CD4-positive, alpha-beta T cell treated with Interleukin-2 at 100 ng/mL for 4 hours (primary cell): ENCODE results near the gene SLC50A1.

Experiments used
- DNase-seq: peaks from one replicate; pipeline ENCODE4 v3.0.0-alpha.2; 2020; ENCODE audit warnings: low spot score

SLC50A1 gene, protein sequence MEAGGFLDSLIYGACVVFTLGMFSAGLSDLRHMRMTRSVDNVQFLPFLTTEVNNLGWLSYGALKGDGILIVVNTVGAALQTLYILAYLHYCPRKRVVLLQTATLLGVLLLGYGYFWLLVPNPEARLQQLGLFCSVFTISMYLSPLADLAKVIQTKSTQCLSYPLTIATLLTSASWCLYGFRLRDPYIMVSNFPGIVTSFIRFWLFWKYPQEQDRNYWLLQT

DNA sequence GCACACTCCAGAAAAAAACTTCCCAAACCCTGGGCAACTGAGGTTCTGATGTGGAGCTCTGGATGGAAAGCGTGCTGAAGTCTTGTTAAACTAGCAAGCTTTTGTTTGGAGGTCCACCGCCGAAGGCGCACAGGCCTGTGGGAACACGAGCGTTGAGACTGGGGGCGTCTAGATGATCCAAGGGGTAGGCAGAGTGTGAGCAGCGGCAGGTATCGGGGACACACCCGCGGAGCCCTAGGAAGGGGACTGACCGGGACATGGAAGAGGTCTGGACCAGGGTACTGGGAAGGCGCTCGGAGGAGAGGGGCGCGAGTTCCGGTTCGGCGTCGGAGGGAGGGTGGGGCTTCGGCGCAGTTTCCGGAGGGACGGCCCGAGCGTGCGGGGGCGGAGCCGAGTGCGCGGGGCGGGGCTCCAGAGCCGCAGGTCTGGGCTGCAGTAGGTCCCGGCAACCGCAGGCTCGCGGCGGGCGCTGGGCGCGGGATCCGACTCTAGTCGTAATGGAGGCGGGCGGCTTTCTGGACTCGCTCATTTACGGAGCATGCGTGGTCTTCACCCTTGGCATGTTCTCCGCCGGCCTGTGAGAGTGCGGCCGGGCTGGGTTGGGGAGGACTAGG, at the start of gene SLC50A1:
Gene SLC50A1 (plus strand): TSS at position 438 of the 614 bp plus-strand sequence. CDS start 60 bp downstream, at position 498.
- peak; percentile 89 for DNase-seq

DNA sequence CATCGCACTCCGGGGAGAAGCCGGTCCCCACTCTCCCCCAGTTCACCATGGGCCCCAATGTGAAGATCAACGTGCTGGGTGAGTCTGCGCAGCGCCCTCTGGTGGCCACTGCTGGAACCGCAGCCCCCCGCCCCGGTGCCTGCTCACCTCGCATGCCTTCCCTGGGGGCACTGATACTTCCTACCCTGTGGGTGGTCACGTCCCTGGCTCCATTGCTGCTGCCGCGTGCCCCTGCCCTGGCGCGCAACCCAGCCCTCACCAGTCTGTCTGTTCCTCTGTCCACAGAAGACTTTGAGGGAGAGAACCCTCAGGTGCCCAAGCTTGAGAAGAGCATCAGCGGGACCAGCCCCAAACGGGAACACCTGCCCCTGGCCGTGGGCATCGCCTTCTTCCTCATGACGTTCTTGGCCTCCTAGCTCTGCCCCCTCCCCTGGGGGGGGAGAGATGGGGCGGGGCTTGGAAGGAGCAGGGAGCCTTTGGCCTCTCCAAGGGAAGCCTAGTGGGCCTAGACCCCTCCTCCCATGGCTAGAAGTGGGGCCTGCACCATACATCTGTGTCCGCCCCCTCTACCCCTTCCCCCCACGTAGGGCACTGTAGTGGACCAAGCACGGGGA, 49.4 kb upstream of the SLC50A1 start:
- peak; percentile 77 for DNase-seq

DNA sequence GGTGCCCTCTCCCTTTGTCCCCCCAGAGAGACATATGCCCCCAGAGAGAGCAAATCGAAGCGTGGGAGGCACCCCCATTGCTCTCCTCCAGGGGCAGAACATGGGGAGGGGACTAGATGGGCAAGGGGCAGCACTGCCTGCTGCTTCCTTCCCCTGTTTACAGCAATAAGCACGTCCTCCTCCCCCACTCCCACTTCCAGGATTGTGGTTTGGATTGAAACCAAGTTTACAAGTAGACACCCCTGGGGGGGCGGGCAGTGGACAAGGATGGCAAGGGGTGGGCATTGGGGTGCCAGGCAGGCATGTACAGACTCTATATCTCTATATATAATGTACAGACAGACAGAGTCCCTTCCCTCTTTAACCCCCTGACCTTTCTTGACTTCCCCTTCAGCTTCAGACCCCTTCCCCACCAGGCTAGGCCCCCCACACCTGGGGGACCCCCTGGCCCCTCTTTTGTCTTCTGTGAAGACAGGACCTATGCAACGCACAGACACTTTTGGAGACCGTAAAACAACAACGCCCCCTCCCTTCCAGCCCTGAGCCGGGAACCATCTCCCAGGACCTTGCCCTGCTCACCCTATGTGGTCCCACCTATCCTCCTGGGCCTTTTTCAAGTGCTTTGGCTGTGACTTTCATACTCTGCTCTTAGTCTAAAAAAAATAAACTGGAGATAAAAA, 48.7 kb upstream of the SLC50A1 start:
- no peak for DNase-seq

DNA sequence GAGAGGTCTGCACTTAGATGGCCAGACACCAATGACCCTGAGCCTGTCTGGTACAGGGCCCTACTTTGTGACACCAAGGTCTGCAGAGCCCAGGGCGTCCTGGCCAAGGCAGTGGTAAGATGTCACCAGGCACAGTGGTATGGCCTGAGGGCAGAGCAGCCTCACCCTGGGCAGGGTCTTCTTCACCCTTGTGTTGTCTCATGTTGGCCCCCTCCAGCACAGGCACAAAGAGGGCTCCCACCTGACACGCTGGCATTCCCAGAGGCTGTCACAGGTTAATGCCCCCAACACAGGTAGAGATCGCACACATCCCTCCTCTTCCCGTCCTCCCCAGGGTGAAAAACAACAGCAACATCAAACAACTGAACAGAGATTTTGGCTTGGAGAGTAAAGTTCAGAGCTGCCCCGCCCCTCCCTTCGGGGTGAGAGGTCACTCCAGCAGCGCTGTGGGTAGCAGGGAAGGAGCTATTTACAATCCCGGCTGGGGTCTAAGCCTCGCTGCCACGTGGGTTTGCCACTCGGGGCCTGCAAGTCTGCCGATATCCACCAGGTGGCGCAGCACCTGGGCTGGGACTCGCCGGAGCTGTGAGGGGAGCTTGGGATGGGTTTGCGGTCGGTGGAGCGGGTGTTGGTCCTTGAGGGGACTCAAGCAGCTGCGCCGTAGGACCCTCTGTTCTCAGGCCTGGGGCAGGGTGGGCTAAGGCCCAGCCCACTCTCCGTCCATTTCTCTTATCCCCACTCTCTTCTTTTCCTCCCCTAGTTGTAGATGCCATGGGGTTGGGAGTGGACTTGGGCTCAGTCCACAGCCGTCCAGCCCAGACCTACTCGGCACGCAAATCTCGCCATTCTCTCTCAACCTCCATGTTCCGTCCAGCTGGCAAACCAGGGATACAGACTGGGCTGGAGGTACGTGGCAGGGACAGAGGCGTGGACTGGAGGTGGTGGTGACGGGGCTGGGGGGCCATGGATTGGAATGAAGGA, 44.3 kb upstream of the SLC50A1 start:
- peak; percentile 83 for DNase-seq

DNA sequence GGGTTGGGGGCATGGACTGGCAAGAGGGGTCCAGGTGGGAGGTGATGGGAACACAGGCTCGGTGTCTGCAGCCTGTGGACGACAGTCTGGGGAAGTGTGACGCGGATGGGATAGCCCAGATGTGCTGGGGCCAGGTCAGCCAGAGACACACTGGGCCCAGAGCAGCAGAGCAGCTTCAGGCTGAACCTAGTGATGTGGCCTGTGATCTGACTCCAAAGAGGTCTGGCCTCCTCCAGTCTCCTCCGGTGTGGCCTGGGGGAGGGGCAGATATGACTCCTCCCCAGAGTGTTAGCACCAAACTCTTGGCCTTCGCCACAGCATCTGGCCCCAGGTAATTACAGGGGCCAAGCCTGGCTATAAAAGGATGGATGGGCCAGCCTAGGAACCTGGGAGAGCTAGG, 43.5 kb upstream of the SLC50A1 start:
- DNase-seq: no peak

DNA sequence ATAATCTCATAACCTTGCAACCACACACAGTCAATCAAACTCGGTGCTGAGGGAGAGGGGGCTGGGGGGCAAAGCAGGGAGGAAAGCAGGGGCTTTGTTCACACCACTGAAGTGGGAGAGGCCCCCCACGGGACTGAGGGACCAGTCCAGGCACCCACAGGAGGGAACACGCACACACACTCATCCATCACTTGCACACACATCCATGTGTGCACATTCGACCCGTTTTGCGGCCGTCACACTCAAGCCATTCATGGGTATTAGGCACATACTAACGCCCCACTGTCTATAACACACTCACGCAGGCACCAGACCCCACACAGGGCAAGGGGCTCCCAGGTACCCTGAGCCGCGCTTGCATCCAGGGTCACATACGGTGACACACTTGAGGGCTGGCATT, 43.0 kb upstream of the SLC50A1 start:
- no peak for DNase-seq

DNA sequence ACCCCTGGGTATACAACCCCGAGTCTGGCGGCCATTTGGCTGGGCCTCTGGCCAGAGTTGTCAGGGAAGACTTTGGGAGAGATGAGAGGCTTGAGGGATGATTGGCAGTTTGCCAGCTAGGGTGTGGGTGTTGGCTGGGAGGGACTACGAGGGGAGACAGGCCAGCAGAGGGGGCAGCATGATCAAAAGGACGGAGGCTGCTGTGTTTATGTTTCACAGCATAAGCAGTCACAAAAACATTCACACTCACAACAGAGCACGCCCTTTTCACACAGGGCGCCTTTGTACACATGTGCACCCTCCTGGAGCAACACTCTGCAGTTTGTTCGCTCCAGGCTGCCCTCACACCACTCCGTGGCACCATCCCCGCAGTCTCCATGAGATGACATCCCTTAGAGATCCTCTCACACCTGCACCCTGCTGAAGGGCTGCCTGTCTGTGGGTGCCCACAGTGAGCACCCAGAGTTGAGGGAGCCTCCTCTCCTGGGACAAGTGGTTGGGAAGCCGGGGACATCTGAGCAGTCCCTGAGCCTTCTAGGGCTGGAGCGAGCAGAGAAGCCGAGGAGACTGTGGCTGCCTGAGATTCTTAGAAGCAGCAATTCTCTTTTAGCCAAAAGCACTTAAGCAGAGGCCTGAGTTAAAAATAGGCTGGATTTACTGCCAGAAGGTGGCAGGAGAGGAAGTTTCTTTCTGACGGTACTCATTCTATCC, 41.6 kb upstream of the SLC50A1 start:
- peak; percentile 29 for DNase-seq

DNA sequence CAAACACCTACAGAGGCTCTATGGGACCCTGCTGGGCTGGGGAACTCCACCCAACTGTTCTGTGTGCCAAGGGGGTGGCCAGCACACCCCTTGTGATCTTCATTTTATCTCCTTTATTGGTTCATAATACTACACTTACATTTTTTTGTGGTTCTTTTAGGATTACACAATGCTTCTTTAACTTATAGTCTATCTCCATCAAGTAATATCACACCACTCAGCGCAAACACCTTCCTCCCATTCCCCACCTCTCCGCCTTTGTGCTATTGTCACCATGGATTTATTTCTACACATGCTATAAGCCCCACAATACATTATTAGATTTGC, 41.1 kb upstream of the SLC50A1 start:
- DNase-seq: no peak

DNA sequence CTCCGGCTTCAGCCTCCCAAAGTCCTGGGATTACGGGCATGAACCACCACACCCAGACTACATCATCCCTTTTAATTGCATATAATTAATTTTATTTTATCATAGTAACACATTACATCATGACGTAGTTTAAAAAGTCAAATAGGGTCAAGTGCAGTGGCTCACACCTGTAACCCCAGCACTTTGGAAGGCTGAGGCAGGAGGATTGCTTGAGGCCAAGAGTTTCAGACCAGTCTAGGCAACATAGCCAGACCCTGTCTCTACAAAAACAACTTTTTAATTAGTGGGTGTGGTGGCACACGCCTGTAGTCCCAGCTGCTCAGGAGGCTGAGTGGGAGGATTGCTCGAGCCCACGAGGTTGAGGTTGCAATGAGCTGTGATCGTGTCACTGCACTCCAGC, 36.3 kb upstream of the SLC50A1 start:
- DNase-seq: no peak

DNA sequence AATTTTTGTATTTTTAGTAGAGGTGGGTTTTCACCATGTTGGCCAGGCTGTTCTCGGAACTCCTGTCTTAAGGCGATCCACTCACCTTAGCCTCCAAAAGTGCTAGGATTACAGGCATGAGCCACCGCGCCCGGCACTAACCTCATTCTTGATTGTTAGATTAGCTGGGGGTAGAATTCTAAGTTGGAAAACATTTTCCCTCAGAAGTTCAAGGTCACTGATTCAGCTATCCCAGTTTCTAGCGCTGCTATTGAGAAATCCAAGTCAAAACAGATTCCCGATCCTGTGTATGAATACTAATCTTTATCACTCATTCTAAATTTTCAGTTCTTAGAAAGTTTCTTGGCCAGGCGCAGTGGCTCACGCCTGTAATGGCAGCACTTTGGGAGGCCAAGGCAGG, 32.3 kb upstream of the SLC50A1 start:
- DNase-seq: no peak

DNA sequence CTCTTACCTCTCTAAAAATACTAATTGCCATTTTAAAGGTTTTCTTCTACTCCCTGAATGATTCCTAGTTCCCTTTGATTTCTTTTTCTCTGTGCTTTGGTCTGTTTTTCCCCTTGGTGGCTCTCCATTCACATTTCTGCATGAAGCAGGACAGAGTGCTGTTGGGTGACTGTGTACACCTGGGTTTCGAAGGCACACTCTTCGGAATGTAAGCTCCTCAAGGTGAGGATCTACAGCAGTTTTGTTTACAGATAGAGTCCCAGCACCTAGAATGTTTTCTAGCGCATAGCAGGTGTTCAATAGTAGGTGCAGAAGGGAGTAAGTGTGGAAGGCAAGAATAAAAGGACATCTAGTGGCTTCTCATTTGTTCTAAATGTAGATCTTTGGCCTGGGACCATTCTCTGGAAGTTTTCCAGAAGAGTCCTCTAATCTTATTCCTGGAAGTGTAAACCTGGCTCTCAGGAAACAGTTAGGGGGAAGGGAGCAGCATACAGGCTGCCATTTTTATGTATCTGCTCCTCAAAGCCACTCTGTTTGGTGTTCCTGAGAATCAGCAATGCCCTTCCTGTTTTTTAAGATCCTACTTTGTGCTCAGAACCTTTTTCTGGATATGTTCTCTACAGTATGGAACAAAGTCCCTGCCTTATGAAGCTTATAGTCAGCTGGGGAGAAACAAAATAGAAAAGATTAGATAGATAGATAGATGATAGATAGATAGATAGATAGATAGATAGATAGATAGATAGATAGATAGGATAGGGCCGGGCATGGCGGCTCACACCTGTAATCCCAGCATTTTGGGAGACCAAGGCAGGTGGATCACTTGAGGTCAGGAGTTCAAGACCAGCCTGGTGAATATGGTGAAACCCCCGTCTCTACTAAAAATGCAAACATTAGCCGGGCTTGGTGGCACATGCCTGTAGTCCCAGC, 30.8 kb upstream of the SLC50A1 start:
- DNase-seq: no peak

DNA sequence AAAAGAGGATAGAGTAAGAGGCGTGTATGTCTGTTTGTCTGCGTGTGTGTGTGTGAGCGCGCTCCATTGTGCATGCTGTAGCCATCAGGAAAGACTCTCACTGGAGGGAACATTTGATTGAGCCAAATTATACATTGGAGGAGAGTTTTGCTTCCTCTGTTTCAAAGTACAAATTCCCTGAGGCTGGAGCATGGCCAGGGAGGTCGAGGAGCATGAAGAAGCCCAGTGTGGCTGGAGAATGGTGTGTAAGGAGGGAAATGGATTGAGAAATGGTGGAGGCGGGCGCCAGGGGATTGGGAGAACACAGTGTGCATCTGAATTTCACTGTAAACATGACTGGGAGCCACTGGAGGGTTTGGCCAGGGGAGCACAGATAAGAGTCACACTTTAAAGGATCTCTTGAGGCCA, 30.0 kb upstream of the SLC50A1 start:
- DNase-seq: no peak

DNA sequence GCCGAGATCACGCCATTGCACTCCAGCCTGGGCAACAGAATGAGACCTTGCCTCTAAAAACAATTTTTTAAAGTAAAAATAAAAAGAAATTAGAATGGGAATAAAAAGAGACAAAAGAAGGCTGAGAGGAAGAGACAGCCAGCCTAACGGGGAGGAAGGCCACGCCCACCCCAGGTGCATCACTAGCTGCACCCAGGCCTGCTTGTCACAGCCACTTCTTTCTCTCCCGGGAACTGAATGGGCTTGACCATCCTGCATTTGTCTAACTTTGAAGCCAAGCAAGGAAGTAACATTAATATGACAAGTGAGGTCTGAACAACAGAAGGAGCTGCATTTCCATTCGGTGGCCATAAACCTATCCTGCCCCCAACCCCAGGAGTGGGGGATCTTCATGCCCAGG, 28.8 kb upstream of the SLC50A1 start:
- DNase-seq: no peak

DNA sequence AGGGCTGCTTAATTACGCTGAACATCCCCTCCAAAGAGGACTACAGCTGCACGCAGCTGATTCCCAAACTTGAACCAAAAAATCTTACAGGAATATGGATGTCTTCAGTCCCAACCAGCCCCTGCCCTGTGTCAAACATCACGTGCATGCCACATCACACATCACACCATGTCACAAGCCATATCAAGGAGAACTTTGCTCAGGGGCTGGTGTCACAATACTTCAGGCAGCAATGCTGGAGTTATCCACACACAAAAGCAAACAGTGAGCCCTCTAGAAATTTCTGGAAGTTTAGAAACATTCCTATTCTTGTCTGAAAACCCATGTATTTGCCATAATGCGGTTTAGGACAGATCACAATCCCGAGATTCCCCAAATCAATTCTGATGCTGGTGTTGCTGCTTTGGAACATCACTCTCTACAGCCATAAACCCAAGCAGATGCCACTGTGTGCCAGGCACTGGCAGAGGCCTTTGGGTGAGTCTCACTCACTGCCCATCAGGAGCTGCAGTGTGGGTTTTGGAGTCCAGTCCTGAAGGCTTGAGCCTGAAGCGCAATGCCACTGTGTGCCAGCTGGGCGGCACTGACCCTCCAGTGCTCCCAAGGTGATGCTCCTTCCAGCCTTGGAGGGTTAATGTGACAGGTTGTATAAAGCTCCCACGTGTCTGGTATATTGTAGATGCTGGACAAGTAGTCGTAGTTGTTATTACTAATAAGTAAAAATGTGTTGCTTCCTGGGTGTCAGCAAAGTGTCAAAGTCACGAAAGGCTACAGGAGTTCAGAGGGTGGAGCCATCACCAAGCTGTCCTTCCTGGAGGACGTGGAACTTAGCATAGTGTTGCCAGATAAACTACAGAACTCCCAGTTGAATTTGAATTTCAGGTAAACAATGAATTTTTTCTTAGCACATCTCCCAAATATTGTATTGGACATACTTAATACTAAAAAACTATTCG, 28.1 kb upstream of the SLC50A1 start:
- DNase-seq: no peak

DNA sequence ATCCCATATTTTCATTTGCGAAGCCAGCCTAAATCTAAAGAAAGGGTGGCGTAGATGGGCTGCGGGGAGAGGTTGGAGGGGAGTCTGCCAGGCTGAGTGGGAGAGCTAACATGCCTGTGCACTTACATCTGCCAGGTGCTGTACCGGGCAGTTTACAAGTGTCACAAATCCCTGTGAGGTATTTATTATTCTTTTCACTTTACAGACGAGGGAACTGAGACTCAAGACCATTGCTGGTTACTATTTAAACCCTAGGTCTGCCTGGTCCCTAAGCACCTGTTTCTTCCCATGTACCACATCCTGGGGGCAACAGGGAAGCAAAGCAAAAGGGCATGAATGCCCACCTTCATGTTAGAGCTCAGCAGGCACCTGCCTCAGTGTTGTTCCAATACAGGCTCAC, 27.4 kb upstream of the SLC50A1 start:
- no peak for DNase-seq

DNA sequence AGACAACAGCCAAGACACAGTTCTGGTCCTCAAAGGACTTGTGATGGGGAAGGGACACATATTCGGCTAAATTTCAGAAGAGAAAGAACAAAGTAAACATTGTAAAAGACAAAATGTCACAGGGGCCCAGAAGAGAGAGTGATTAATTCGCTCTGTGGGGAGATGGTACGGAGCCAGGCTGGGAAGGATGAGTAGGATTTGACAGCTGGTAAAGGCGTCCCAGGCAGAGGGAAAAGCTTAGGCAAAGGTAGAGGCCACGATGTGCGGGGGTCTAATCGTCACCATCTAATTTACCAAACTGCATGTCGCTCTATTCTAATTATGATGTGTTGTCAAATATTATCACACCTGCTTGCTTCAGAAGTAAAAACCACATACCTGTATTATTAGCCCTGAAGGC, 25.3 kb upstream of the SLC50A1 start:
- no peak for DNase-seq

DNA sequence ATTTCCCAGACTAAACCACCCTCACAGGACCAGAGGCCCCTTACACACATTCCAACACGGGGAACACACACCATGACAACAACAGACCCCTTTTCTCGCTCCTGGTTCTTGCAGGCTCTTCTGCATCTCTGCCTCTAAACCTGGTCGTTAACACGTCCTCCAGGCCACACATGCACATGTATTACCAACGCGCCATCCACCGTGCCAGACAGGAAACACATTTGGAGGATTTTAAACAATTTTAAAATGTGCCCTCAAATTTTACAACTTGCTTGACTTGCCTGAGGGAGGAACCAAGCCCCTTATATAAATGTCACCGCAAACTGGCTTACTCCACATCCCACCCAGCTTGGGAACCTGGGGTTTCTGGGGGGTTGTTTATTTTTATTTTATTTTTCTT, 24.8 kb upstream of the SLC50A1 start:
- DNase-seq: no peak

DNA sequence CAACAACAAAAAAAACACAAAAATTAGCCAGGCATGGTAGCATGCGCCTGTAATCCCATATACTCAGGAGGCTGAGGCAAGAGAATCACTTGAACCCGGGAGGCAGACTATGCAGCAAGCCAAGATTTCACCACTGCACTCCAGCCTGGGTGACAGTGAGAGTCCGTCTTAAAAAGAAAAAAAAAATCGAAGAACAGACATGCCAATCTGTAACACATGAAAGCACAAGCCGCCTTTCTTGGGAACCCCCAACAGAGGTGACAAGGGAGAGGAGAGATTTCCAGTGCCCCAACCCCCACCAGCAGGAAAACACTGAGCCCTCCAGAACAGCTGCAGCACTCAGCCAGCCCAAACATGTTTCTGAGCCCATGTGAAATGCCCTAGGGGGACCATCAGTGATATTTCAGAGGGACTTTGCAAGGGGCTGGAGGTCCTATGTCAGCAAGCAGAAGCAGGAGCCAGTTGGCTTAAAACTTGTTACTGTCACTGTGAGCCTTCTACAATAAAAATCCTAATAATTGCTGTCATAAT, 22.1 kb upstream of the SLC50A1 start:
- DNase-seq: no peak
